ENCODE results near the gene ZSCAN9. TPM values are rescaled to one million over a fixed set of nuclear protein-coding genes. Genes with fewer than 3 reads are reported as not detected.

Gene ZSCAN9
- total RNA-seq, 4 donors from 2014 or later, result 11.9 to 22.2 (median 14.2) TPM

- no peak overlapping the region for H3K27ac ChIP-seq
- H3K9me3 ChIP-seq, result peaks cover 0 to 12% (median 0%) of the 10 kb centered on the region in 4 donors
- no peak overlapping the region for H3K4me3 ChIP-seq
- H3K27me3 ChIP-seq, result no peaks in the 10 kb centered on the region
- H3K4me1 ChIP-seq, result peaks cover 0 to 4% (median 0%) of the 10 kb centered on the region in 4 donors
- no peak for DNase-seq (ENCODE audit: low spot score in 2 of 2)
- WGBS, 2 donors, result 95 to 97% methylated on average over 11 of the region's 11 CpGs
- no peak for TF ChIP-seq CTCF (IDR thresholded peaks at IDR 0.05)
- TF ChIP-seq POLR2A (IDR thresholded peaks at IDR 0.05), result no peak
- TF ChIP-seq EP300 (IDR thresholded peaks at IDR 0.05), result no peak
- peaks cover 4 to 70% (median 8%) of the 10 kb centered on the region in 3 donors for H3K36me3 ChIP-seq
These were observed 7.7 kb downstream of the ZSCAN9 start for GRCh38 chr6:28232785-28233184.

GRCh38 chr6:28235912-28236452 is 10.9 kb downstream of the ZSCAN9 start:
- Histone ChIP-seq H3K36me3 (peaks cover 0 to 48% (median 4%) of the 10 kb centered on the region in 3 donors), H3K4me3 (no peak overlapping the region), H3K27me3 (no peaks in the 10 kb centered on the region), H3K27ac (no peak overlapping the region), H3K4me1 (no peaks in the 10 kb centered on the region), H3K9me3 (peaks cover 0 to 12% (median 0%) of the 10 kb centered on the region in 4 donors)
- no peak for TF ChIP-seq POLR2A (IDR thresholded peaks at IDR 0.05)
- no peak for TF ChIP-seq CTCF (IDR thresholded peaks at IDR 0.05)
- no peak for TF ChIP-seq EP300 (IDR thresholded peaks at IDR 0.05)
- no peak for DNase-seq (ENCODE audit: low spot score in 2 of 2)
- WGBS, 2 donors, result 88 to 91% methylated on average over 3 of the region's 3 CpGs

DNA sequence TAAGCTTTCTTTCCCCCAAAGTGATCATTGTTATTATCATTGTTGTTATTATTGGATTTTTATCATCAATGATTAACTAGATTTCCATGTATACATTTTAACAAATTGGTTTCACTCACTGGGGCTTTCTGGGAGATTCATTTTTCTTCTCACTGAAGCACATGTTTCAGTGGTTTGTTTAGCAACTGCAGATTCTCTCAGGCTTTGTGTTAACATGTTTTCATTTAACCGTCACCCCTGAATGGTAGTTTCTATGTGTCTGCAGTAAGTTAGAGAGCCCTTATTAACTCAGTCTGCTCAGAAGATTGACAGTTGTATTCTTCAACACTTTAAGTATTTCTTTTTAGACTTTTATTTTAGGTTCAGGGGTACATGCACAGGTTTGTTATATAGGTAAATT is 14.6 kb downstream of the ZSCAN9 start:
- 83 to 87% methylated on average over 1 of the region's 1 CpG for WGBS, 2 donors
- no peak overlapping the region for H3K4me3 ChIP-seq
- no peak for DNase-seq (ENCODE audit: low spot score in 2 of 2)
- peaks cover 0 to 29% (median 0%) of the 10 kb centered on the region in 3 donors for H3K36me3 ChIP-seq
- no peak for TF ChIP-seq POLR2A (IDR thresholded peaks at IDR 0.05)
- no peak for TF ChIP-seq EP300 (IDR thresholded peaks at IDR 0.05)
- no peak for TF ChIP-seq CTCF (IDR thresholded peaks at IDR 0.05)
- no peaks in the 10 kb centered on the region for H3K27me3 ChIP-seq
- H3K27ac ChIP-seq, result no peak overlapping the region
- H3K9me3 ChIP-seq, result no peaks in the 10 kb centered on the region
- no peaks in the 10 kb centered on the region for H3K4me1 ChIP-seq

DNA sequence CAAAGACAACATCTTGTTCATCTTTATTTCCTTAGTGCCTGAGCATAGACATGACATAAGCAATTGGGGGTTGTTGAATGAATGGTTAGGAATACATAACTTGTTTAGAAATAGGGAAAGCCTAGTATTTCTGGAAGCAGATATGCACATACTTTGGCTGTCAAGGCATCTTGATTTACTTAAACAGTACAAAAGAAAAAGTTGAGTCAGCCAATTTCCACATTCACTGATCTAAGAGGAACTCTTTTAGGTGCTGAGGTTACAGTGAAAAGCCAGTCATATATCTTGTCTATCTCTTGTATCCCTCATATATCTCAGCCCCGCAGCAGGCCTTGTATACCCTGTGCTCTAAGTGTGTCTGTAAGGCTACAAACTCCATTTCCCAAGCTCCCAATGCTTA is 15.4 kb downstream of the ZSCAN9 start:
- TF ChIP-seq EP300 (IDR thresholded peaks at IDR 0.05), result no peak
- no peak for TF ChIP-seq CTCF (IDR thresholded peaks at IDR 0.05)
- no peak for TF ChIP-seq POLR2A (IDR thresholded peaks at IDR 0.05)
- H3K4me1 ChIP-seq, result no peaks in the 10 kb centered on the region
- peaks cover 0 to 37% (median 0%) of the 10 kb centered on the region in 3 donors for H3K36me3 ChIP-seq
- H3K9me3 ChIP-seq, result no peaks in the 10 kb centered on the region
- no peak overlapping the region for H3K4me3 ChIP-seq
- no peak for DNase-seq (ENCODE audit: low spot score in 2 of 2)
- no peak overlapping the region for H3K27ac ChIP-seq
- H3K27me3 ChIP-seq, result no peaks in the 10 kb centered on the region
- 91 to 93% methylated on average over 1 of the region's 1 CpG for WGBS, 2 donors

DNA sequence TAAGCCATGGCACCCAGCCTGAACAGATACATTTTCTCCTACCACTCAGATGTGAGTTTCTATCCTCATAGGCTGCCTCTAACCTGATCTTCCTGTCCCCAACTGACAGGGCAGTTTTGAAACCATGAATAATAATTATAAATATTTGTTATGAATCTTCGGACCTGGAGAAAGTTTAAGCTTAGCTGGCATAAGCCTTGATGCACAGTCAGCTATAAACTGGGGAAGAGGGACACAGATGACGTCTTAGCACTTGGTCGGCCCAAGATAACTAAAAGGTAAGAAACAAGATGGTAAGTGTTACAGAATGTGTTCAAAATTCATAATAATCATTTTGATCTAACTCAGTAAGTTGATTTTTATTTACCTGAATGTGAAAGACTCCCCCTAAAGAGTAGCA is 18.9 kb downstream of the ZSCAN9 start:
- Histone ChIP-seq H3K9me3 (no peaks in the 10 kb centered on the region), H3K4me3 (no peak overlapping the region), H3K27ac (no peak overlapping the region), H3K4me1 (peaks cover 0 to under 1% (median 0%) of the 10 kb centered on the region in 4 donors), H3K36me3 (peaks cover 0 to 61% (median 0%) of the 10 kb centered on the region in 3 donors), H3K27me3 (no peaks in the 10 kb centered on the region)
- 96 to 98% methylated on average over 3 of the region's 3 CpGs for WGBS, 2 donors
- DNase-seq (ENCODE audit: low spot score in 2 of 2), result no peak
- no peak for TF ChIP-seq EP300 (IDR thresholded peaks at IDR 0.05)
- no peak for TF ChIP-seq CTCF (IDR thresholded peaks at IDR 0.05)
- TF ChIP-seq POLR2A (IDR thresholded peaks at IDR 0.05), result no peak
